GM12891 (cell line): ENCODE measurements around the gene AMDHD2.

ENCODE experiments used
- DNase-seq: peaks from one replicate; pipeline ENCODE4 v3.0.0; 2011; ENCODE audit warnings: low spot score; ENCODE audit not compliant: insufficient read length
- FAIRE-seq: peaks from 2 replicates; lab custom pipeline; 2011; peaks lifted over from hg19 to GRCh38; lab: Jason Lieb, UNC
- PAX5 ChIP-seq: IDR thresholded peaks from 2 replicates; pipeline ENCODE4 v1.6.1; 2011; ENCODE audit warnings: low read length, moderate library complexity, mild to moderate bottlenecking; ENCODE audit not compliant: insufficient read depth, severe bottlenecking
- POLR2A ChIP-seq: IDR thresholded peaks from 2 replicates; pipeline ENCODE4 v1.6.1; 2011; ENCODE audit warnings: low read depth, low read length, control low read depth
- POLR2AphosphoS5 ChIP-seq: IDR thresholded peaks from 2 replicates; pipeline ENCODE4 v1.6.1; 2011; ENCODE audit warnings: low read depth, low read length, control low read depth
- POU2F2 ChIP-seq: IDR thresholded peaks from 2 replicates; pipeline ENCODE4 v1.6.1; 2011; ENCODE audit warnings: low read depth, mild to moderate bottlenecking, control low read depth, low read length, moderate library complexity
- SPI1 ChIP-seq: IDR thresholded peaks from 2 replicates; pipeline ENCODE4 v1.6.1; 2011; ENCODE audit warnings: low read depth, low read length, control low read depth
- TAF1 ChIP-seq: IDR thresholded peaks from 2 replicates; pipeline ENCODE4 v1.6.1; 2011; ENCODE audit warnings: low read depth, low read length, control low read depth

Gene AMDHD2

GRCh38 chr16:2489581-2489980 lies 30.6 kb upstream of the AMDHD2 start:
- TF ChIP-seq TAF1 = no peak
- TF ChIP-seq POU2F2 = no peak
- TF ChIP-seq SPI1 = no peak
- no peak for TF ChIP-seq PAX5
- no peak for TF ChIP-seq POLR2AphosphoS5
- no peak for TF ChIP-seq POLR2A

DNA sequence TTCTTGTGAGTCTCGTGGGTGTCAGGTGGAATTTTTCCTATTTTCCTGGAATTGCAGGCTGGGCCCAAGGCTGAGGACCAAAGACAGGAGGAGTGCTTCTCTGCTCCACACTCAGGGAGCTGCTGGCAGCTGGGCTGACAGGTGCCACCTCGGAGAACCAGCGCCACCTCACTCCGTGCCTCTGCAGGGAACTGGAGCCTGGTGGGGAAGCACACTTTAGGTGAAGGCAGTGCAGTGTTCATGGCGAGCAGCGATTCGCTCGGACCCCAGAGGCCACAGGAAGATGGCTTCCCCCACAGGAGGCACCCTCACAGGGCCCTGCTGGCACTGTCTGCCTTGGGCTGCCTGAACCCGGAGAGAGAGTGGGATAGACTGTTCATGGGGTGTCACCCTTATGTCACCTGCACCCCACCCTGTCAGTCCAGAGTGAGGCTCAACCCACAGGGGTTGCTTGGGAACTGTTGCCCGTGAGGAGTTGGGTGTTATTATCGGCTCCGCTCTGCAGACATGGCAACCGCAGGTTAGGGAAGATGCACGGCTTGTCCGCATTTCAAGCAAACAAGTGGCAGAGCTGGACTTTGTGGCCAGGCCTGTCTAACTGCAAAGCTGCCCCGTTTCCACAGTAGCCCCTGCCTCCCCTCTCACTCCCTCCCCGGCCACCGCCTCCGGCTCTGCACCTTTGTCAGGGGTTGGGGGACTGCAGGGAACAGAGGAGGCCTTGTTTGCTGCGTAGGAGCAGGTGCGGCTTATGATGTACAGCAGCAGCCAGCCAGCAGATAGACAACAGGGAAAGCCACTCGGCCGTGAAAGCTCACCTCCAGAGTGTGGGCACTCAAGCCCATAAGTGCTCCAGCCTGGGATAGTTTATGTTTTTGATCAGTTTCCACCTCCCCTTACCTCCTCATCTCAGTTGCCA lies 29.7 kb upstream of the AMDHD2 start:
- FAIRE-seq (no peak), DNase-seq (no peak)
- TF ChIP-seq SPI1 (no peak), POLR2AphosphoS5 (no peak), POLR2A (no peak), PAX5 (no peak)

More at GRCh38 chr16:2489581-2489980, 30.6 kb upstream of the AMDHD2 start:
- no peak for DNase-seq
- FAIRE-seq = no peak

GRCh38 chr16:2492292-2492691 lies 27.9 kb upstream of the AMDHD2 start:
- no peak for FAIRE-seq
- no peak for TF ChIP-seq POLR2AphosphoS5
- TF ChIP-seq POU2F2 = no peak
- no peak for TF ChIP-seq PAX5
- TF ChIP-seq TAF1 = no peak
- no peak for TF ChIP-seq POLR2A
- no peak for TF ChIP-seq SPI1
- no peak for DNase-seq

DNA sequence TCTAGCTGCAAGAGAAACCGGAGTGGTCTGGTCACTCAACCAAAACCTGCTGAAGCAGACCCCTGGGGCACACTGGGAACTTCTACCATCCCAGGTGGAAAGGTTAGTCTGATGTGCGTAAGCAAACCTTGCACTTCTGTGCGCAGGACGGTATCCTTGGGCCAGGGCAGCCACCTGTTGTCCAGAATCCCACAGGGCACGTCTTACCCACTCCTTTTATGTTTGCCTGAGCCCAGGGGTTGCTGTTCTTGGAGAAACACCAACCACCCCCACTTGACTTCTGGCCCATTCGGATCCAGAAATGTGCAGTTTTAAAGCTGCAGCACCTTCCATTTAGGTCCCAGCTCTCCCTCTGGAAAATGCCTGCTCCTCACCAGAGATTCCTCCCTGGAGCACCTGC lies 26.6 kb upstream of the AMDHD2 start:
- FAIRE-seq (no peak), DNase-seq (no peak)
- TF ChIP-seq SPI1 (no peak), POLR2A (no peak), PAX5 (no peak), POU2F2 (no peak), POLR2AphosphoS5 (no peak), TAF1 (no peak)

DNA sequence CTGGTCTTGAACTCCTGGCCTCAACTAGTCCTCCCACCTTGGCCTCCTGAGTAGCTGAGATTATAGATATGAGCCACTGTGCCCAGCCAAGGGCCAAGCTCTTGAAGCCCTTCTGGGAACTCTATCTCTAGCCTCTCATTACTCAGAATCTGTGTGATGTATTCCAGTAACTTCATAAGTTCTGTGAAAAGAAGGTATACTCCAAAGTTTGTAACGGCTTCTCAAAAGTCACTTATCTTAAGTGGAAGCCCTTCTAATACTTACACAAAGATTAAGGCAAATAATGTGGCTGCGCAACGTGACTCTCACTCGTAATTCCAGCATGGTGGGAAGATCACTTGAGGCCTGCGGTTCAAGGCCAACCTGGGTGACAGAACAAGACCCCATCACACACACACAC lies 25.6 kb upstream of the AMDHD2 start:
- no peak for TF ChIP-seq POLR2A
- no peak for TF ChIP-seq POU2F2
- no peak for TF ChIP-seq SPI1
- TF ChIP-seq POLR2AphosphoS5 = no peak
- no peak for TF ChIP-seq PAX5
- TF ChIP-seq TAF1 = no peak
- FAIRE-seq (no peak), DNase-seq (no peak)

DNA sequence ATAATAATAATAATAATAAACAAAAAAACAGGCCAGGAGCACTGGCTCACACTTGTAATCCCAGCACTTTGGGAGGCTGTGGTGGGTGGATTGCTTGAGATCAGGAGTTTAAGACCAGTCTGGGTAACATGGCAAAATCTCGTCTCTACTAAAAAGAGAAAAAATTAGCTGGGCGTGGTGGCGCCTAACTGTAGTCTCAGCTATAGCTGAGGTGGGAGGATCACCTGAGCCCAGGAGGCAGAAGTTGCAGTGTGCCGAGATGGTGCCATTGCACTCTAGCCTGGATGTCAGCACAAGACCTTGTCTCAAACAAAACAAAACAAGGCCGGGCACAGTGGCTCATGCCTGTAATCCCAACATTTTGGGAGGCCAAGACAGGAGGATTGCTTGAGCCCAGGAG lies 25.1 kb upstream of the AMDHD2 start:
- no peak for DNase-seq
- no peak for FAIRE-seq

DNA sequence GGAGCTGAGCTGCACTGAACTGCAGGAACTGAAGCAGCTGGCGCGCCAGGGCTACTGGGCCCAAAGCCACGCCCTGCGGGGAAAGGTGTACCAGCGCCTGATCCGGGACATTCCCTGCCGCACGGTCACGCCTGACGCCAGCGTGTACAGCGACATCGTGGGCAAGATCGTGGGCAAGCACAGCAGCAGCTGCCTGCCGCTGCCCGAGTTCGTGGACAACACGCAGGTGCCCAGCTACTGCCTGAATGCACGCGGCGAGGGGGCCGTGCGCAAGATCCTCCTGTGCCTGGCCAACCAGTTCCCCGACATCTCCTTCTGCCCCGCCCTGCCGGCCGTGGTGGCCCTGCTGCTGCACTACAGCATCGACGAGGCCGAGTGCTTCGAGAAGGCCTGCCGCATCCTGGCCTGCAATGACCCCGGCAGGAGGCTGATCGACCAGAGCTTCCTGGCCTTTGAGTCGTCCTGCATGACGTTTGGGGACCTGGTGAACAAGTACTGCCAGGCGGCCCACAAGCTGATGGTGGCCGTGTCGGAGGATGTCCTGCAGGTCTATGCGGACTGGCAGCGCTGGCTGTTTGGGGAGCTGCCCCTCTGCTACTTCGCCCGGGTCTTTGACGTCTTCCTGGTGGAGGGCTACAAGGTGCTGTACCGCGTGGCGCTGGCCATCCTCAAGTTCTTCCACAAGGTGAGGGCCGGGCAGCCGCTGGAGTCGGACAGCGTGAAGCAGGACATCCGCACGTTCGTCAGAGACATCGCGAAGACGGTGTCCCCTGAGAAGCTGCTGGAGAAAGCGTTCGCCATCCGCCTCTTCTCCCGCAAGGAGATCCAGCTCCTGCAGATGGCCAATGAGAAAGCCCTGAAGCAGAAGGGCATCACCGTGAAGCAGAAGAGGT lies 23.7 kb upstream of the AMDHD2 start:
- TF ChIP-seq POLR2AphosphoS5 = no peak
- TF ChIP-seq POLR2A = no peak
- TF ChIP-seq TAF1 = no peak
- no peak for TF ChIP-seq SPI1
- TF ChIP-seq PAX5 = no peak
- no peak for TF ChIP-seq POU2F2
- FAIRE-seq = no peak
- DNase-seq = no peak

More for the DNA sequence above, 25.1 kb upstream of the AMDHD2 start:
- TF ChIP-seq POU2F2 = no peak

GRCh38 chr16:2497116-2497630 lies 23.0 kb upstream of the AMDHD2 start:
- TF ChIP-seq TAF1 (no peak), POLR2AphosphoS5 (no peak), POU2F2 (no peak), SPI1 (no peak)
- no peak for FAIRE-seq
- DNase-seq = no peak

DNA sequence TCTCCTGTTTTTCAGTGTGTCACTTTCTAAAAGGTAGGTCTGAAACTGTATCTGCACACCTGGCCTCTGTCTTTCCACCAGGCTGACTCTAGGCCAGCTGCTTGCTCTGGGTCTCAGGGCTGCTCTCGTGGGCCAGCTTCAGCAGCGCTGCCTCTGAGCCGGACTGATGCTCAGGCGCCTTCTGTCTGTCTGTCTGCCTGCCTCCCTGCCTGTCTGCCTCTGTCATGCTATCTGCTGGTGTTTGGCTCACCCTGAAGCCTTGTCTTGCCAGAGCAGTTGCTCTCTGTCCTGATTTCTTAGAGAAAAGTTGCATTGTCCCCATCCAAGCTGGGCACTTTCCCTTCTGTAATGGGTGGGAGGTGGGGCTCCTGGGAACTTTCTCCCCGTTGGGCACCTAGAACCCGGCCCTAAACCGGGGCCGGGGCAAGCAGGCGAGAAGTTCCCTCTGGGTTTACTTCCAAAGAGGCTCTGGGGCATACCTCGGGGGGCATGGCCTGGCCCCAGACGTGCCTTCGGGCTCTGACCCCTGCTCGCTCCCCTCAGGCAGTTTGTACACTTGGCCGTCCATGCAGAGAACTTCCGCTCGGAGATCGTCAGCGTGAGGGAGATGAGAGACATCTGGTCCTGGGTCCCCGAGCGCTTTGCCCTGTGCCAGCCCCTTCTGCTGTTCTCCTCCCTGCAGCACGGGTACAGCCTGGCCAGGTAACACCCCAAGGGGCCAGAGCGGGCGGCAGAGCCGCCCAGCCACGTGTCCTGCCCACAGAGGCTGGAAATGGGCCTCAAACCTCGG lies 22.3 kb upstream of the AMDHD2 start:
- DNase-seq (no peak), FAIRE-seq (no peak)
- TF ChIP-seq TAF1 = no peak
